AG09319 (cell line): ENCODE data around the gene LRP3.
A peak's percentile ranks its signal among the peaks of the same experiment; 100 is the strongest.

Experiments used
- DNase-seq: peaks from one replicate; pipeline ENCODE4 v3.0.0-alpha.2; 2010; ENCODE audit warnings: low read depth; ENCODE audit errors: extremely low read depth
- TF ChIP-seq, protein P1 (sequence below): IDR thresholded peaks from 2 replicates; pipeline ENCODE4 v1.5.1; 2011; ENCODE audit warnings: low read depth, mild to moderate bottlenecking, inconsistent platforms, low read length, moderate library complexity

The LRP3 gene

GRCh38 chr19:33192010-33192409, 2.1 kb upstream of the LRP3 start:
- TF ChIP-seq, protein P1, sequence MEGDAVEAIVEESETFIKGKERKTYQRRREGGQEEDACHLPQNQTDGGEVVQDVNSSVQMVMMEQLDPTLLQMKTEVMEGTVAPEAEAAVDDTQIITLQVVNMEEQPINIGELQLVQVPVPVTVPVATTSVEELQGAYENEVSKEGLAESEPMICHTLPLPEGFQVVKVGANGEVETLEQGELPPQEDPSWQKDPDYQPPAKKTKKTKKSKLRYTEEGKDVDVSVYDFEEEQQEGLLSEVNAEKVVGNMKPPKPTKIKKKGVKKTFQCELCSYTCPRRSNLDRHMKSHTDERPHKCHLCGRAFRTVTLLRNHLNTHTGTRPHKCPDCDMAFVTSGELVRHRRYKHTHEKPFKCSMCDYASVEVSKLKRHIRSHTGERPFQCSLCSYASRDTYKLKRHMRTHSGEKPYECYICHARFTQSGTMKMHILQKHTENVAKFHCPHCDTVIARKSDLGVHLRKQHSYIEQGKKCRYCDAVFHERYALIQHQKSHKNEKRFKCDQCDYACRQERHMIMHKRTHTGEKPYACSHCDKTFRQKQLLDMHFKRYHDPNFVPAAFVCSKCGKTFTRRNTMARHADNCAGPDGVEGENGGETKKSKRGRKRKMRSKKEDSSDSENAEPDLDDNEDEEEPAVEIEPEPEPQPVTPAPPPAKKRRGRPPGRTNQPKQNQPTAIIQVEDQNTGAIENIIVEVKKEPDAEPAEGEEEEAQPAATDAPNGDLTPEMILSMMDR: peak; percentile 6
- DNase-seq: no peak

DNA sequence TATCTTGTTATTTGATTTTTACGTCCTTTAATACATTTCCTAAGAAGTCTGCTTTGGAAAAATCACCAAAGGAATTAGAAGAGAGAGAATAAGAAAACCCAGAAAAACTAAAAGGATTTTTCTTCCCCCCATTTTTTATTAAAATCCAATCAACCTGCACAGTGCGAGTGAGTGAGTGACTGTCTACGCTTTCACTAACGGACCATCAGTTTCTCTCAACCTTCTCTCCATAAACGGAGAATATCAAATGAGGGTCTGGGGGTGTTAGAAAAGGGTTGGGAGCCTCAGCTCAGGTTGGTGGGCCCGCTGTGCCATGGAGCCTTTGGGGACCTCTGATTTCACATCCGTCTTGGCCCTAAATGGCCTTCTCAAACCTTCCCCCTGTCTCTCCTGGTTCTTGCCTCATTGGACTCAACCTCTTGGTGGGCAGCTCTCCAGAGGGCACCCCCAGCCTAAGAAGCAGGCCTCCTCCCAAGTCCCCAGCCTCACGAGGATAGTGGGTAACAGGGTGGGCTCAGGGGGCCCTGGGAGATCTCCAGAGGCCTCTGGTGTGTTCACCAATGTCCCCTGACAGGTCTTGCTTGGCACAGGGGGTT, 763 bp upstream of the LRP3 start:
- TF ChIP-seq, protein P1: no peak
- no peak for DNase-seq

- TF ChIP-seq, protein P1: no peak
- no peak for DNase-seq
These were observed 379 bp downstream of the LRP3 start for GRCh38 chr19:33194532-33194885.

DNA sequence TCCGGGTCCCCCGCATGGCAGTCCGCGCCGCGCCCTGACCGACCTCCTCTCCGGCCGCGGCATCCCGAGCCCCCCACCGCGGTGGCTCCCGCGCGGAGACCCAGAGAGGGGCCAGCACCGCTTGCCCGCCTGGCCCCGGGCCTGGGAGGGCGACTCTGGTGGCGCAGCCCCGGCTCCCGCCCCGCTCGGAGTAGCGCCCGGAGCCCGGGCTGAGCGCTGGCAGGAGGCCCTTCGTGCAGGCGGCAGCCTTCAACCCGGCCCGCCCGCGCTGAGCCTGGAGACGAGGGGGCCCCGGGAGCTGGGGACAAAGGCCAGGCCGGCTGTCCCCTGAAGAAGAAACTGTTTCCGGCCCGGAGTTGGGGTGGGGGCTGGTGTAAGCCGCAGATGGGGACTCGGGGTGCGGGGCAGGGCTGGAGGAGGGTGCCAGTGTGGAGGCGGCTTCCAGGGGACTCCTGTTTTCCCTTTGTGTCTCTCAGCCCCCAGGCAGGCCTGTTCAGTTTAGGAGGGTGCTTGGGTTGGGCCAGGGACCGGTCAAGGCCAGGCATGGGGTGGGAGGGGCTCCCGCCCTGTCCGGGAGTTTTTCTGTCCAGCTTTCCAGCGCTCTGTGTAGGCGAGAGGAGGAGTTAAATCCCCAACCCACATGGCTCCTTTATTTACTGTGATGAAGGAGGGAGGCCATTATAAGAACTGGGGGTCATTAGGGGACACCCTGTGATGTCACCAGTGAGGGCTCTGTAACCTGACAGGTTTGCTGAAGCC, 935 bp downstream of the LRP3 start:
- TF ChIP-seq, protein P1: no peak
- DNase-seq: no peak

- DNase-seq: no peak
- TF ChIP-seq, protein P1: no peak
These were observed 1.7 kb downstream of the LRP3 start for GRCh38 chr19:33195645-33196347.

DNA sequence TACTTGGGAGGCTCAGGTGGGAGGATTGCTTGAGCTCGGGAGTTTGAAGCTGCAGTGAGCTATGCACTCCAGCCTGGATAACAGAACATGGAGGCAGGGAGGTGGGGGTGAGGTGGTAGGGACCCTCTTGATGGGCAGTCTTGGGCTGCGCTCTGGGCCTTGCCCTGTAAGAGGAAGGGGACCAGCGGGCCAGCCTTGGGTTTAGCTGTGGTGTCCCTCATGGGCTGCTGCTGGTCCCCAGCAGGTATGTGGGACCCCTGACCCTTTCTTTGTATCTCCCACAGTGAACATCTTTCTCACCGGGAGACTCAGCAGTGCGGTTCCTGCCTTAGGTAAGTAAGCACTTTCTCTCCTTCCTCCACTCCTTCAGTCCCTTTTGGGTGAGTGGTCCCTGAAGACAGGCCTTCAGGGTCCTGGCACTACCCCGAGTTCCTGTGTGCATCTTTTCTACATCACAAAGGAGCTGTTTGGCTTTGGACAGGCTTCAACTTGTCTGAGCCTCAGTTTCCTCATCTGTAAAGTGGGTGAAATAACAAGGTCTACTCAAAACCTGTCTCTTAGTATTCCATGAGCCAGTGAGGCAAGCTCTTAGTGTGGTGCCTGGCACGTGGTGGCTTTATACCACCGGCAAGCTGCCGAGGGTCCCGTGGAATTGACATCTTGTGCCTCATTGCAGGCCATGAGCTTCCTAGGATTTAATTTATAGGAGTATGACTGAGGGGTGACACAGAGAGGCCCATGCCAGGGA, 2.5 kb downstream of the LRP3 start:
- TF ChIP-seq, protein P1: no peak
- no peak for DNase-seq
